Activated B cell treated with CpG ODN at 0.5 μM for 24 hours (primary cell): ENCODE measurements around the gene ZNF574. TPM values are rescaled to one million over a fixed set of nuclear protein-coding genes. Genes with fewer than 3 reads are reported as not detected.

Source experiments
- ATAC-seq: fragments of 200-7000 bp; cut with Tn5 transposase; one replicate; pipeline ENCODE4 v1.10.0; 2021; ENCODE audit warnings: low read depth, mild to moderate bottlenecking, moderate library complexity
- CTCF ChIA-PET: fragments of 350-600 bp; sonication (Branson Sonifier 250); formaldehyde crosslinking; loops from one replicate; lab custom pipeline; 2021; ENCODE audit warnings: antibody characterized with exemption; lab: Charles Lee
- POLR2A ChIA-PET: fragments of 350-600 bp; sonication (Branson Sonifier 250); formaldehyde crosslinking; loops from one replicate; lab custom pipeline; 2021; ENCODE audit warnings: antibody characterized with exemption; lab: Charles Lee
- DNase-seq: peaks from one replicate; pipeline ENCODE4 v3.0.0; 2022
- H3K27ac Mint-ChIP-seq: one replicate; pipeline ENCODE4 v1.8.0; 2020; ENCODE audit warnings: mixed read lengths
- H3K27me3 Mint-ChIP-seq: one replicate; pipeline ENCODE4 v1.8.0; 2021; ENCODE audit warnings: mixed read lengths
- H3K36me3 Mint-ChIP-seq: one replicate; pipeline ENCODE4 v1.8.0; 2021; ENCODE audit warnings: low read depth, mixed read lengths
- H3K4me1 Mint-ChIP-seq: one replicate; pipeline ENCODE4 v1.8.0; 2021; ENCODE audit warnings: mixed read lengths
- H3K4me3 Mint-ChIP-seq: one replicate; pipeline ENCODE4 v1.8.0; 2020; ENCODE audit warnings: mild to moderate bottlenecking, mixed read lengths
- H3K9me3 Mint-ChIP-seq: one replicate; pipeline ENCODE4 v1.8.0; 2020; ENCODE audit warnings: mixed read lengths
- CTCF ChIP-seq: fragments of 200-600 bp; IDR thresholded peaks from one replicate; pipeline ENCODE4 v1.8.0; 2022; ENCODE audit warnings: antibody characterized with exemption, mild to moderate bottlenecking
- intact Hi-C: fragments of 100-400 bp; cut with micrococcal nuclease; formaldehyde crosslinking; loops from one replicate; pipeline ENCODE4 v1.15.1; 2024
- total RNA-seq: library from RNA; stranded (reverse); gene quantifications from 2 replicates; pipeline ENCODE4 v1.2.3, GENCODE V29; 2022

The ZNF574 gene
- total RNA-seq, 1 donor from 2014 or later, result 29.6 TPM

- Mint-ChIP-seq H3K9me3 (no peaks in the 10 kb centered on the region), H3K27ac (no peak overlapping the region), H3K4me3 (no peak overlapping the region), H3K4me1 (peaks cover 7% of the 10 kb centered on the region), H3K27me3 (peaks cover 2% of the 10 kb centered on the region), H3K36me3 (no peaks in the 10 kb centered on the region)
- ATAC-seq, result no peak
- intact Hi-C loops, result no loop called here
- no peak for DNase-seq
- TF ChIP-seq CTCF, result no peak
- CTCF ChIA-PET, result no interaction called here
- POLR2A ChIA-PET, result no interaction called here
Measured at GRCh38 chr19:42052241-42052863, 23.6 kb upstream of the ZNF574 start.

- Mint-ChIP-seq H3K27ac (no peak overlapping the region), H3K9me3 (no peaks in the 10 kb centered on the region), H3K4me1 (peaks cover 7% of the 10 kb centered on the region), H3K4me3 (no peak overlapping the region), H3K27me3 (no peaks in the 10 kb centered on the region), H3K36me3 (no peaks in the 10 kb centered on the region)
- TF ChIP-seq CTCF, result no peak
- POLR2A ChIA-PET, result no interaction called here
- ATAC-seq, result no peak
- CTCF ChIA-PET, result no interaction called here
- no peak for DNase-seq
- intact Hi-C loops, result no loop called here
Measured at GRCh38 chr19:42053037-42053935, 22.7 kb upstream of the ZNF574 start.

GRCh38 chr19:42054205-42054604 is 21.8 kb upstream of the ZNF574 start:
- no peak overlapping the region for H3K27ac Mint-ChIP-seq
- TF ChIP-seq CTCF, result no peak
- CTCF ChIA-PET, result no interaction called here

GRCh38 chr19:42057846-42058245 is 18.1 kb upstream of the ZNF574 start:
- Mint-ChIP-seq H3K27ac (no peak overlapping the region), H3K4me3 (no peak overlapping the region), H3K9me3 (no peaks in the 10 kb centered on the region), H3K27me3 (peaks cover 3% of the 10 kb centered on the region), H3K4me1 (no peaks in the 10 kb centered on the region), H3K36me3 (no peaks in the 10 kb centered on the region)
- DNase-seq (no peak), ATAC-seq (no peak)
- POLR2A ChIA-PET, result interaction anchor here (1.1 kb wide), 1 partner anchor 18 kb away, joined by 3 read pairs; the partner anchor contains the start of gene ZNF574
- intact Hi-C loops, result no loop called here
- no peak for TF ChIP-seq CTCF
- CTCF ChIA-PET, result no interaction called here

More at GRCh38 chr19:42054205-42054604, 21.8 kb upstream of the ZNF574 start:
- POLR2A ChIA-PET, result no interaction called here
- peaks cover 3% of the 10 kb centered on the region for H3K4me1 Mint-ChIP-seq
- H3K9me3 Mint-ChIP-seq, result no peaks in the 10 kb centered on the region
- DNase-seq, result no peak
- no peak for ATAC-seq
- no peaks in the 10 kb centered on the region for H3K36me3 Mint-ChIP-seq
- no peaks in the 10 kb centered on the region for H3K27me3 Mint-ChIP-seq
- intact Hi-C loops, result no loop called here
- H3K4me3 Mint-ChIP-seq, result no peak overlapping the region

- no peak overlapping the region for H3K27ac Mint-ChIP-seq
- ChIA-PET CTCF (no interaction called here), POLR2A (interaction anchor here (1.1 kb wide), 1 partner anchor 17 kb away, joined by 3 read pairs; the partner anchor contains the start of gene ZNF574)
- TF ChIP-seq CTCF, result no peak
- ATAC-seq, result no peak
- H3K27me3 Mint-ChIP-seq, result peaks cover 3% of the 10 kb centered on the region
- DNase-seq, result no peak
- H3K4me1 Mint-ChIP-seq, result no peaks in the 10 kb centered on the region
- H3K4me3 Mint-ChIP-seq, result no peak overlapping the region
- intact Hi-C loops, result no loop called here
- no peaks in the 10 kb centered on the region for H3K36me3 Mint-ChIP-seq
- no peaks in the 10 kb centered on the region for H3K9me3 Mint-ChIP-seq
Measured at GRCh38 chr19:42059196-42059595, 16.8 kb upstream of the ZNF574 start.
